GM21786 (cell line): ENCODE data around the gene XNDC1N.
A peak's percentile ranks its signal among the peaks of the same experiment; 100 is the strongest.

ENCODE experiments used
- ATAC-seq: cut with Tn5 transposase; IDR thresholded peaks from one replicate; pipeline ENCODE4 v1.9.1; 2021; ENCODE audit not compliant: unreplicated experiment

XNDC1N gene

GRCh38 chr11:71927820-71928736, at the start of gene XNDC1N:
Gene XNDC1N, minus strand, starts transcription at chr11:71928594. Its CDS starts 5,241 bp downstream, at chr11:71923353.
- peak; percentile 77 for ATAC-seq

GRCh38 chr11:71977743-71978418, 49.5 kb upstream of the XNDC1N start:
- ATAC-seq, result no peak

- no peak for ATAC-seq
Observed at GRCh38 chr11:71977090-71977489, 48.7 kb upstream of the XNDC1N start.

- ATAC-seq, result no peak
Observed at GRCh38 chr11:71976551-71976950, 48.2 kb upstream of the XNDC1N start.

- no peak for ATAC-seq
Observed at GRCh38 chr11:71971680-71972079, 43.3 kb upstream of the XNDC1N start.

GRCh38 chr11:71964641-71965040, 36.2 kb upstream of the XNDC1N start:
- no peak for ATAC-seq

- no peak for ATAC-seq
Observed at GRCh38 chr11:71963468-71963867, 35.1 kb upstream of the XNDC1N start.

- peak; percentile 62 for ATAC-seq
Observed at GRCh38 chr11:71962428-71963038, 34.1 kb upstream of the XNDC1N start.

- no peak for ATAC-seq
Observed at GRCh38 chr11:71955898-71956456, 27.6 kb upstream of the XNDC1N start.

GRCh38 chr11:71951741-71952310, 23.4 kb upstream of the XNDC1N start:
- no peak for ATAC-seq

- ATAC-seq, result no peak
Observed at GRCh38 chr11:71949034-71949433, 20.6 kb upstream of the XNDC1N start.

GRCh38 chr11:71948314-71949027, 20.1 kb upstream of the XNDC1N start:
- ATAC-seq, result no peak

GRCh38 chr11:71947498-71947897, 19.1 kb upstream of the XNDC1N start:
- ATAC-seq, result no peak

GRCh38 chr11:71946144-71946571, 17.8 kb upstream of the XNDC1N start:
- ATAC-seq, result no peak

GRCh38 chr11:71940561-71941219, 12.3 kb upstream of the XNDC1N start:
- no peak for ATAC-seq

- ATAC-seq, result no peak
Observed at GRCh38 chr11:71937826-71938225, 9.4 kb upstream of the XNDC1N start.

GRCh38 chr11:71936825-71937224, 8.4 kb upstream of the XNDC1N start:
- ATAC-seq, result no peak

GRCh38 chr11:71935338-71935925, 7.0 kb upstream of the XNDC1N start:
- ATAC-seq, result no peak

- no peak for ATAC-seq
Observed at GRCh38 chr11:71934213-71934612, 5.8 kb upstream of the XNDC1N start.
